DMS153 (cell line): ENCODE data around the gene SECISBP2L.
"Not testable (repeated sequence)": the region's sequence is repeated elsewhere in the genome, so short reads cannot be mapped to it uniquely, and the experiment has no call there.

ENCODE experiments used
- DNase-seq: peaks from one replicate; lab custom pipeline; 2025; lab: John Stamatoyannopoulos, UW

The SECISBP2L gene

DNA sequence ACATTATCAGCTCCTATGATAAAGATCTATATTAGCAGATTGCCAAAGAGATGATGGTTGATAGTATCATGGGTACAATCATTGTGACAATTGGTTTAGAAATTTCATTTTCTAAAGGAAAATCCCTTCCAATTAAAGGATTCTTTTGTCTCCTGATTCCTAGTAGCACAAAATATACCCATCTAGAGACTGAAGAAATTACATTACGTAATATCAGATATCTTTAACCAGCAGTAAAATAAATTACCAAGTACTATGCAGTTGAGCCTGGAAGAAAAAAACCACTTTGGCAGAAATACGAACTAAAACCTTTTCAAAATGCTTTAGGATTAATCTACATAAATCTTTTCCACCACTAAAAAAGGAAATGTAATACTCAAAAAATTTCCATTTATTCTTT is 46.9 kb downstream of the SECISBP2L start:
- DNase-seq, result no peak

DNA sequence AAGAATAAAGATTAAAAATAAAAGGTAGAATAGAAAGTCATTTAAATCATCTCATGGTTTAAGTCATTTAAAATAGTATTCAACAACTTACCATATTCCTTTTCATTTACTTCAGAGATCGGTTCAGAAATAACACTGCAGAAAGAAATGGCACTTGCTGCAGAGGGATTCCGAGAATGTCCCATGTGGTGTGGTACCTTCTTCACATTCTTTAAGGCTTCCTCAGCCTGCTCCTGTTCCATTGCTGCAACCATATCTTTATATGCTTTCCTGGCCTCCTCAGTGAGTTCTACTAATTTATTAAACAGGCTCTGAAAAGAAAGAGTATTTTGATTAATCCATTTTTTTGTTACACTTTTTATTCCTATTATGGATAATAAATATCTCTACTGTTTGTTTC is 50.0 kb downstream of the SECISBP2L start:
- no peak for DNase-seq

DNA sequence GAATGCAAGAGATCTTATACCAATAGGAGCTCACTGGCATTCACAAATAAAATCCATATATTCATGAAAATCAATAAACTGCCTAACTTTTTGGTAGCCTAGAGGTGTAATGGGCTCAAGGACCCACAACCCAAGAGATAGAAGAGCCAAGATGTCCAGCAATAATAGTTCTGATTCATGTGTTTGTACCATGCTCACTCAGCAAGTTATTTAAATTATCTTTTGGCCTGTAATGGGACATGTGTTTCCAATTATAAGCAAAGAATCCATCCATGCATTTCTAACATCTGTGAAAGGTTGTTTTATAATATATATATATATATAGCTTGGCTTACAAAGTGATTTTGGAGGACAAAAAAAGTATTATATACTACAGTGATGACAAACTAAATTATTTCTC is 52.9 kb downstream of the SECISBP2L start:
- no peak for DNase-seq

DNA sequence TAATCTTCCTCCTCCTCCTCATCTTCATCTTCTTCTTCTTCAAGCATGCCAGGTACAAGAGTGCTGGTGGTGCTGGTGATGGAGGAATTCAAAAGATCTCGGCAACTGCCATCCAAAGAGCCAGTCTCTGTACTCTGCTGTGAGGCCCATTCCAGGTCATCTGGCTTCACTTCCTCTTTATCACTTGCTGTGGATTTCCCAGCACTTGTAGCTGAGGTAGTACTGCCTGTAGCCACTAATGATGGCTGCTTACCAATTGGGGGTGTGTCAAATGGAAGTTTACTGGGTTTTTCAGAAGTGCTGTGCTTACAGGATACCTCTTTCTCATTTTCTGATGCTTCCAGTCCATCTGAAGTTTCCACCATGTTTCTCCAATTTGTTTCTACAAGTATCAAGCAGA is 53.7 kb downstream of the SECISBP2L start:
- no peak for DNase-seq

DNA sequence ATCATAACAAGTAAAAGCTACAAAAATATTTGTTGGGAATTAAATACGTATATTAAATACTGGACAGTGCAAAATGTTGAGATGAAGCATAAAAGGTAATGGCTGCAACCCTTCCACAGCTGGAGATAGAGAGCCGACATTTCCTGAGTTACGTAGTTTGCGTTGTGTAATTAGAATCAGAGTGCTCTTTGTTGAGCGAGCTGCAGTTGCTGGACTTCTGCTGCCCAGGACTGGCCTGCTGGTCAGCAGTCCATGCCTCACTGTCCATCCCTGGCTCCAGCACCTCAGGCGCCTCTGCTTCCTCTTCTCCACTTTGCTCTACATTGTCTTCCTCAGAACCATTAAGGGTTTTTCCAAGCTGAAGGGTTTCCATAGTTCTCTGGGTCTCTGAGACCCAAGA is 54.1 kb downstream of the SECISBP2L start:
- DNase-seq, result no peak

DNA sequence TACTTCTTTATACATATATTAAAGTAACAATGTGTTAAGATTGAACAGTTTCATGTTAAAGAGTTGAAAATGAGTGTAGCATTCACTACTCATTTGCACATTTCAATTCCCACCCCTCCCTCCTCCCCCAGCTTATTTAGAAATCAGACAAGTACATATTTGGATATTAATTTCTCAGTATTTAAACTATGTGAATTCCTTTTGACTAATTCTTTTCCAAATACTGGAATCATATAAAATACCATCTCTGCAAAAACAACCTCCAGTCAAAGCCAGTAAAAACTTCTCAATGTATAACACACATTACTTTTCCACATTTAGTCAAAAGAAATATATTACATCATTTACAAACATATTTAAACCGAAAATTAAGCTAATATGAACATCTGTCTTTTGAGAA is 57.1 kb downstream of the SECISBP2L start:
- no peak for DNase-seq

DNA sequence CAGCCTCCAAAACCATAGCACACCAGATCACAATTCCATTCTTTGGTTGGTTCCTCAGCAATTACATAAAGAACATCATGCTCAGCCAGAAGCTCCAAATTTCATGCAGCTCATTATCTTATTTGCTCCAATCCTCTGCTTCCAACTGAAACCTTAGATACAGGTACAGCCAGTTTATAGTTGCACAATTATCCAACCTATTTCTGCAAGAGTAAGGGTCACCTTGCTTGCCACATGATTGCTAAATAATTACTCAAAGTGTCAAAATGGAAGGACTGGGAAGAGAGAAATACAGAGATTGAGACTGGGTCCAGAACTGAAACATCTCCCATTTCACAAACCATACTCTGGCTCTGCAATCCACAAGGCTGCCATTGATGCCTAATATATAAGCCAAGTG is 59.1 kb downstream of the SECISBP2L start:
- DNase-seq, result no peak

DNA sequence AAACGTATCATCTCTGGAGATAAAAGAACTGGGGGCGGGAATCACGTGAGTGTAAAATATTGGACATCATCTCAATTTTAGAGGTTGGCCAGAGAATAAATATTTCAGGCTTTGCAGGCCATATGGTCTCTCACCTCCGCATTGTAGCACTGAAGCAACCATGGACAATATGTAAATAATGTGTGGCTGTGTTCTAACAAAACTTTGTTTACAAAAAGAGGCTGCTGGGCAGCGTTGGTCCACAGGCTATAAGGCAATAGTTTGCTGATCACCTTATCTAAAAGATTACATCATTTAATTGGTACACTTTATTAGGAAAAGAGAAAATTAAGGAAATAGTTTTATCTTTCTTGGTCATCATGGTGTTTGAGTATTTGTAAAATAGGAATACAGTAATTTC is 60.0 kb downstream of the SECISBP2L start:
- DNase-seq, result no peak

DNA sequence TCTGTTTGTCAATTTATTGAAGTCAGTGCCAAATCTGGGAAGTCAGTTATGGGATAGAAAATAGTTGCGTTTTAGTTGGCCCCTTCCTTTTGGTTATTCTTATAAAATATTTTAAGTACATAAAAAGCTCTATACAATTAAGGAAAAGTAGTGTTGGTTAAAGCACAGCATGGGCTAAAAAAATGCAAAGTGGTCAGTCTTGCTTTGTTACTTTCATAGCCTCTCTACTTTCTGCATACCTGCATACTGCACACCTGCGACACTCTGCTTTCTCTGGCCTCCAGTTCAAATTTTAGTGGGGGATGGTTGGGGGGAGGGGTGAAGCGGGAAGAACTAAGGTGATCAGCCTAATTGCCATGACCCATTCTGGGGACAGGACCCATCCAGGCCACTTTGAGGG is 60.7 kb downstream of the SECISBP2L start:
- DNase-seq, result no peak

DNA sequence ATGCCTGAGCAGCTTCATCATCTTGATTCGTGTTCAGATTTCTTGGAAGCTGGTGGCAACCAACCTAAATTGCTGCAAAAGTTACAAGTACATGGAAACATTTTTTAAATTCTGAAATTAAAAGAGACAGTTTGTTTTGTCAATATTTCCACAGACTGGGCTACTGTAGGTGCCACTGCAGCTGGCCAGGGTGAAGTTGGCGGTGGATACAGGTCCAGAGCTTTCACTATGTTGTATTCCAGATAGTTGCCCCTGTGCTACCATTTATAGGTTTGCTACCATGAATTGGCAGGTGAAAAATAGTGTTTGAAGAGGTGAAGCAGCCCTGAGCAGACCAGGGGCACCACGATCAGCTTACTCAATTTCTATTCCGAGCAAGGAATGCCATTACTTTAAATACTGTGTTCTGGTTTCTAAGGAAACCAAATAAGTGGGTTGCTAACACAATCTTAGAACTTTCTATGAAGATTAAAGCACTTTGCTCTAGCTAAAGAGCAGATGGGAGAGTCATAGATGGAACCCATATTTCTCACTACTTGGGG is 61.4 kb downstream of the SECISBP2L start:
- no peak for DNase-seq

DNA sequence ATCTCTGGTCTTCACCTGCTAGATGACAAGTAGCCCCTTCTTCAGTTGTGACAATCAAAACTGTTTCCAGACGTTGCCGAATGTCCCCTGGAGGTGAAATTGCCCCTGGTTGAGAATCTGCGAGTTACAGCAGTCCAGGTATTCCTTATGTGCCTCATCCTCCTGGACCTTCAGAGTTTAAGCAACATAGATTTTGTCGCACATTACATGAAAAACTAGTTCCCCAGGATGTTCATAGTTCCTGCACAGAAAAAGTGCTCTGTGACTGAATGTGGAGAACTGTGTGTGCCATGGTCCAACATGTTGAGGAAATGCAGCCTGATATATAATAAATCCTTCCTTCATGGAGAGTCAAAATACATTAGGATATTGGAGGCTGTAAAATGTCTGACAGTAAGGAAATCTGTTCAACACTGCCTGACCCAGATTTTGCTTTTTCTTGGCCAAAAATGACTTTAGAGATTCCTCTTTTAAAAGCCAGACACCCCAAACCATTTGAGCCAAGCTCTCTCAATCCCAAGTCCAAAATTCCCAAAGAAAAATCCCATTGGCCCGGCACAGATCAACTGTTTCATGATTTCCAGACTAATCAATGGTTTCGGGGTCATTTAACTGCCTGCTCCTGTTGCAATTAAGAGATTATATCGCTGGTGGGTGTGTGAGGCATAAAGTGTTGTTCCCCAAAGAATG is 62.1 kb downstream of the SECISBP2L start:
- no peak for DNase-seq

DNA sequence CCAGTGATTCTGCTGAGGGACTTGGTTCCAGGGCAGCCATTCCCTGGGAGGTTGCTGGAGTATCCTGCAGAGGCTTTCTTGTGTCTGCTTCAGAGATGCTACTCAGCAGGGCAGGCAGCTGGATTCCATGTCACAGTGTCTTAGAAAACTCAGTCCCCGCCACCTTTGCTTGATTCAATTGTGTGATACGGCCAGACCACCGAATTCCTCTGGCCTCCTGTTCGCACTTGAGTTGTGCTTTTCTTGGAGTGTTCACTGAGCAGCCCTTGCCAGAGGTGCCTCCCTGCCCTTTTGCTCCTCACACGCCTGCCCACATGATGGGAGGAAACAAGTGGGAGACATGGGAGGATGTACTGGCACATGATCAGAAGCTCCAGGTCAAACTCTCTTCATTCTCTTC is 62.9 kb downstream of the SECISBP2L start:
- no peak for DNase-seq

DNA sequence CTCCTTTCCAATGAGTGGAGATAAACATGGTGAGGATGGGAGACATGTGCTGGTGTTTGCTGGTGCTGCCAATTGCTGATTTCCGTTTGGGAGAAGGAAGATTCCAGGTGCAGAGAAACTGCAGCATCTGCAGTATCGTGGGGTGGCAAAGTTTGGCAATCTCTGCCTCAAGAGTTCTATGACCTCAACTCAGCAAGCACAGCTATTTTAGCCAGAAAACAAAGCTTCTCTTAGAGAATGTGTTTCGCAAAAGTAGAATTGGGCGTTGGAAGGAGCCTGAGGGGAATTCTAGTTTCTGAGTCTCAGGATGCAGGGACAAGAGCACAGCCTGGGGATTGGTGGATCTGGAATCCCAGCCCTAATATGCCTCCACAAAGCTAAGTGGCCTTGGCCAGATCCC is 64.3 kb downstream of the SECISBP2L start:
- DNase-seq, result no peak

DNA sequence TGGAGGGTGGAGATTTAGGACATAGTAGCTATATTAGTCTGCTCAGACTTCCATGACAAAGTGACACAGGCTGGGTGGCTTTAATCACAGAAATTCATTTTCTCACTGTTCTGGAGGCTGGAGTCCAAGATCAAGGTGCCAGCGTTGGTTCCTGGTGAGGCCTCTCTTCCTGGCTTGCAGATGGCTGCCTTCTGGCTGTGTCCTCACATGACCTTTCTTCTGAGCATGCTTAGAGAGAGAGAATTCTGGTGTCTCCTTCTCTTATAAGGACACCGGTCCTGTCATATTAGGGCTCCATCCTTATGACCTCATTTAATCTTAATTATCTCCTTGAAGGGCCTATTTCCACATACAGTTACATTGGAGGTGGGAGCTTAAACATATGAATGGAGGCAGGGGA is 67.6 kb downstream of the SECISBP2L start:
- DNase-seq, result no peak

DNA sequence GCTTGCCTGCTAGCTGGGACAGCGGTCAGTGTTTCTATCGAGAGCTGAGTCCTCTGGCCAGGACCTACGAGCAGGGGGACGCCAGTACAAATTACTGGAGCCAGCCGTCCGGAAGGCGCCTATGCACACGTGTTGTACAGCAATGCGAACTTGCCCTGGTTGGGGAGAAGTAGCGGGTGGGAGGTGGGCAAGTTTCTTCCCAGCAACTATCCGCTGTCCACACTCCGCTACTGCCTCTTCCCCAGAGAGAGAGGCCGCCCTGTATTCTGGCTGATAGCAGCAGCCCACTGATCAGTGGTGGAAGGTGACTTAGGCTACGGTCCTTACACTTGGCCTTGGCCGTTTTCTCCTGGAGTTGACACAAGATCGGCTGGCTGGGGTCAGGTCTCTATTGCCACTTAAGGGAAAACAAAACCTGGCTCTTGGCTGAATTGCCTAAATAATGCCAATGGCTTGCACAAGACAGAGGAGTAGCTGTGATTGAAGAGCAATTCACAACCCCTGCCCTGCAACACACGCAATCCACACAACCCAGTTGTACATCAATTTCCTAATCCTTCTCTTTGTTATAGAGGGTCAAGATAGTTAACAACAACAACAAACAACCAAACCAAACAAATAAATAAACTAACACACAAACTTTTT is 69.7 kb downstream of the SECISBP2L start:
- no peak for DNase-seq

DNA sequence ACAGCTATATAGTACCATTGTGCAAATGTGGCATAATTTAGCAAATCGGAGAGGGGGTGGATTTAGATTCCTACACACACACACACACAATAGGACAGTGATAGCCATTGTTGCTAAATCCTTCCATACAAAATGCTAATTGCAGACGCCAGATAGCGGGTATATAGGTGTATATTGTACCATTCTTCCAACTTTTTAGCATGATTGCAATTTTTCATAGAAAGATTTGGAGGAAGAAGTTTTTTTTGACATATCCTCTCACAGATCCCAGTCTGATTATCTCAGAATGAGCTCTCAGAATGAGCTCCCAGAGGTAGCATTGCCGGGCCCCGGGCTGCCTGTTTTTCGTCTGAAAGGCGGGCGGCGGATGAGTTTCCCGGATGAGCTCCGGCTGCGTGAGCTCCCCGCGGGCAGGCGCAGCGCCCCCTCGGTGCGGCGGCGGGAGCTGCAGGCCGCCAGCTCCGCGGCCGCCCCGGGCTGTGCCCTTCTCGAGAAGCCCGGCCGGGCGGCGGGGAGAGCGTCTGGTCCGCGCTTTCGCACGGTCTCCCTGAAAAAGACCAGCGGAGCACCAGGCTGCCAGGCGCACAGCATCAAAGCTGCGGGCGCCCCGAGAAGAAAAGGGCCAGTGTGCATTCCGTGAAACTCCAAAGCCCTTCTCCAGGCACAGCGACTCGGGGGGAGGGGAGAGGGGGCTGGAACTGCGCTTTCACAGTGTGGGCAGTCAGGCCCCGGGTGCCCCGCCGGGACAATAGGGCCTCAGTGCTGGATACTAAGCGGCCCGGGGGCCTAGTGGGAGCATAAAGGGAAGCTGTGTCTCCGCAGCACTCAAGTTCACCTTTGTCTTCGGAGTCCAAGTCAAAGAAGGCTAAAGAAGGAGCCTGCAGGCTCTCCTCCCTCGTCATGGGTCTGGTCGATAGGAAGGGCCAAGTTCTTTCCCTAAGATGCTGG is 70.5 kb downstream of the SECISBP2L start:
- DNase-seq, result peak; percentile 29

DNA sequence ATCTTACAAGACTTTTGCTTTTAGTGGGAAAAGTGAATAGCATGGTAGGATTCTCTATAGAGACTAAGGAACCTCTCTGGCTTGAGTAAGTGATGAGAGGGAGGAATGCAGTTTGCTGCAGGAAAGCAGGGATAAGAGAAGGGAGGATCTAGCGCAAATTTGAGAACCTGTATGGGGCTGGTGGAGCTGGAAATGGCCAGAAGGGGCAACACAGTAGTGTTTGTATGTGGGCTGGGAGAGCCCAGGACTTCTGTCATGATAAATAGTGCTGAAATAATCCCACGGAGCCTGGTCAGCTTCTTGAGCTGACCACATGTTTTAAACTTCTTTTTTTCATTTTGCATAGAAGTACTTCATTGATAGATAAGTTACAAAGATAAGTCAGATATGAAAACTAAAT is 71.4 kb downstream of the SECISBP2L start:
- DNase-seq, result no peak

DNA sequence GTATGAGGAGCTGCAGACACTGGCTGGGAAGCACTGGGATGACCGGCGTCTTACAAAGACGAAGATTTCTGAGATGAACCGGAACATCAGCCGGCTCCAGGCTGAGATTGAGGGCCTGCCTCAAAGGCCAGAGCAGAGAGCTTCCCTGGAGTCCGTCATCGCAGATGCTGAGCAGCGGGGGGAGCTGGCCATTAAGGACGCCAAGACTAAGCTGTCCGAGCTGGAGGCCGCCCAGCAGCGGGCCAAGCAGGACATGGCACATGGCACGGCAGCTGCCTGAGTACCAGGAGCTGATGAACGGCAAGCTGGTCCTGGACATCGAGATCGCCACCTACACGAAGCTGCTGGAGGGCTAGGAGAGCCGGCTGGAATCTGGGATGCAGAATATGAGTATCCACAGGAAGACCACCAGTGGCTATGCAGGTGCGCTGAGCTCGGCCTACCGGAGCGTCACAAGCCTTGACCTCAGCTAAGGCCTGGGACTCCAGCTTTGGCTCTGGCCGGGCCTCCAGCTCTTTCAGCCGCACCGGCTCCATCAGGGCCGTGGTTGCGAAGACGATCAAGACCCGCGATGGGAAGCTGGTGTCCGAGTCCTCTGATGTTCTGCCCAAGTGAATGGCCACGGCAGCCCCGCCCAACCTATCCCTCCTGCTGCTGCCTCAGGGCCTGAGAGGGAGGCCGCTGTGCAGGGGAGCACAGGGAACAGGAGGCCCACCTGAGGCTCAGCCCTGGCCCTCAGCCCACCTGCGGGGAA is 73.3 kb downstream of the SECISBP2L start:
- DNase-seq, result no peak

DNA sequence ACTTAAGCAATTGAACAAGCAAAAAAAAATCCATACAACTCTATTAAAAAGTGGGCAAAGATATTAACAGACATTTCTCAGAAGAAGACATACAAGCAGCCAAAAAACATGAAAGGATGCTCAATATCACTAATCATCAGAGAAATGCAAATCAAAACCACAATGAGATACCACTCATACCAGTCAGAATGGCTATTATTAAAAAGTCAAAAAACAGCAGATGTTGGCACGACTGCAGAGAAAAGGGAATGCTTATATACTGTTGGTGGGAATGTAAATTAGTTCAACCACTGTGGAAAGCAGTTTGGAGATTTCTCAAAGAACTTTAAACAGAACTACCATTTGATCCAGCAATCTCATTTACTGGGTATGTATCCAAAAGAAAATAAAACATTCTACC is 75.3 kb downstream of the SECISBP2L start:
- DNase-seq, result not testable (repeated sequence)

DNA sequence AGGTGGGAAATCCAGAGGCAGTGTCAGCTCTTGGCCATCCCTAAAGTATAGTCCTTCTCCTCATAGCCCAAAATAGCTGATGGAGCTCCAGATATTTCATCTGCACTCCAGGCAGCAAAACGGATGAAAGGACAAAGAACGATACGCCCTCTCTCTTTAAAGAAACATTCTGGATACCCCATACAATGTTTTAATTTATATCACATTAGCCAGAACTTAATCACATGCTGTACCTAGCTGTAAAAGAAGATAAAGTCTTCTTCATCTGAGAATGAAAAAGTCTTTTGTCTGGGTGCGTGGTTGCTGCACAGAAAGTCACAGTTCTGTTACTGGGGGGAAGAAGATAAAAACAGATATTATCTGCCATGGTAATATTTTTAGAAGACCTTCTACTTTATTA is 78.2 kb downstream of the SECISBP2L start:
- no peak for DNase-seq

DNA sequence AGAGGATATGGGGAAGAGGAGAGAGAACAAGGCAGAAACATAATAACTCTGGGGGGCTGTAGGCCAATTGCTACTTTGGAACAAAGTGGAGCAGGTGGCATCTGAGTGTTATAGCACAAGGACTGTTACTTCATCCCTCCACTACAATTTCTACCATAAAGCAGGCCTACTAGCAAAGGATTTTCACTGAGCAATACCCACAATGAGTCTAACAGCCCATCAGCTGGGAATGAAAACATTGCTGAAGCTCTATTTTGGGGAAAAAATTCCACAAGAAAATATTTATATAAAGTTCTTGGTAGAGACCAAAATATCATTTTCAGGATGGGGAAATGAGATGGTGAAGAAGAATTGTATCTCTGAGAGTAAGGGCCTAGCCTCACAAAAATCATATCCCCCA is 78.9 kb downstream of the SECISBP2L start:
- DNase-seq, result no peak
